Measurements from ENCODE around the gene SYT8.
"Not testable (repeated sequence)": the region's sequence is repeated elsewhere in the genome, so short reads cannot be mapped to it uniquely, and the experiment has no call there.

SYT8 gene

DNA sequence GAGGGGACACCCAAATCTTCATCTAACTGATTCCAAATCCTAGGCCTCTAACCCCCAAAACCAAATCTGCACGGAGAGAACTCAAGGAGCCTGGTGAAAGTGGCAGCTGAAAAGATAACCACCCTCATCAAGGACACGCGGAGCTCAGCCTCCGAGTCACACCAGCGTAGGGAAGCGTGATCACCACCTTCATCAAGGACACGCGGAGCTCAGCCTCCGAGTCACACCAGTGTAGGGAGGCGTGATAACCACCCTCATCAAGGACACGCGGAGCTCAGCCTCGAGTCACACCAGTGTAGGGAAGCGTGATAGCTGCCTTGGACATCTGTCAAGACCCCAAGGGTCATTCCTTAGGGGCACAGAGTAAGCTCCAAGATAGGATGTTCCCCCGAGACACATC is 29.3 kb upstream of the SYT8 start:
- DNase-seq (ENCODE audit: insufficient read length, low spot score) (no peak), FAIRE-seq (no peak)
- TF ChIP-seq TAF1 (IDR thresholded peaks at IDR 0.05; ENCODE audit: low read depth, low read length), result no peak
- TF ChIP-seq SPI1 (IDR thresholded peaks at IDR 0.05; ENCODE audit: low read depth, low read length), result no peak
- no peak for TF ChIP-seq POLR2A (IDR thresholded peaks at IDR 0.05; ENCODE audit: low read depth, low read length)
- TF ChIP-seq PAX5 (IDR thresholded peaks at IDR 0.05; ENCODE audit: insufficient read depth, low read length, severe bottlenecking), result no peak
- TF ChIP-seq POLR2AphosphoS5 (IDR thresholded peaks at IDR 0.05; ENCODE audit: low read depth, low read length), result no peak
- TF ChIP-seq POU2F2 (IDR thresholded peaks at IDR 0.05; ENCODE audit: low read depth, low read length), result no peak

DNA sequence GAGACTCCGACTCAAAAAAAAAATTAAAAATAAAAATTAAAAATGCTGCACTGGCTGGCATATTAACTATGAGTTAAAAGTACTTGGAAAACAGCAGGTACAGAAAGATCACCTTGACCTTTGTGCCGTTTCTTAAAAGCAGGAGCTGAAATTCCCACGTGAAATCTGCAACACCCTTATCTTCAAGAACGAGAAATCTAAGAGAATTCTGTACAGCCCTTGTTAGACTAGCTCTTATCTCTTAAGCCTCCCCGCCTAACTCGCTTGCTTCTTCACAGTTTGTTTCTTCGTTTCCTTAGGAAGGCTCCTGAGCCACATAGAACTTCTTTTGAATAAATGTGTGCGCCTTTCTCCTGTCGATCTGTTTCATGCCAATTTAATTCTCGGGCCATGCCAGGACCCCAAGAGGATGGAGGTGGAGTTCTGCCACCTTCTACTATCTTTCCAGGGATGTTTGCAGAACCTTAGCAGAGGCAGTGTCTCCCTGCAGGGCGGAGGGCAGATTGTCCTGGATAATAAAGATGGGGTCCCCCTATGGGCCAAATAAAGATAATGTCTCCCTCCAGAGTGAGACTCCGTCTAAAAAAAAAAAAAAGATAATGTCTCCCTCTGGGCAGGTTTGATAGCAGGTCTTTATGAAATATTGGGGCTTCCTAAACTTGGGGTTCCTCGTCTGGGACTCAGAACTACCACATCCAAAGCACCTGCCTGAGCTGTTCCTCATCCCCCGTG is 27.4 kb upstream of the SYT8 start:
- DNase-seq (ENCODE audit: insufficient read length, low spot score) (no peak), FAIRE-seq (no peak)
- TF ChIP-seq POLR2A (IDR thresholded peaks at IDR 0.05; ENCODE audit: low read depth, low read length), result no peak

DNA sequence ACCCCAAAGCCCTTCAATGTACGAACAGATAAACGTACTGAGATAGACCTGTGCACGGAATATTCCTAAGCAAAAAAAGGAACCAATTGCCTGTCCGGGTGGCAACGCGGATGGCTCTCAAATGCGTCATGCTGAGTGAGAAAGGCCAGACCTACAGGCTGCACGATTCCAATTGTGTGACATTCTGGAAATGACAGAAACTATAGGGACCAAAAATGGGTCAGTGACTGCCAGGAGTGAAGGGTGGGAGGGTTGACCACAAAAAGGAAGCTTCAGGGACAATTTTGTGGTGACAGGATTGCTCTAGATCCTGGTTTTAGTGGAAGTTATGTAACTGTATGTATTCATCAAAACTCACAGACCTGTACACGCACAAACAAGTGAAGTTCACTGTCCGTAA is 24.0 kb upstream of the SYT8 start:
- FAIRE-seq, result no peak
- no peak for DNase-seq (ENCODE audit: insufficient read length, low spot score)
- TF ChIP-seq POLR2AphosphoS5 (IDR thresholded peaks at IDR 0.05; ENCODE audit: low read depth, low read length) (no peak), POU2F2 (IDR thresholded peaks at IDR 0.05; ENCODE audit: low read depth, low read length) (no peak), POLR2A (IDR thresholded peaks at IDR 0.05; ENCODE audit: low read depth, low read length) (no peak), TAF1 (IDR thresholded peaks at IDR 0.05; ENCODE audit: low read depth, low read length) (no peak), SPI1 (IDR thresholded peaks at IDR 0.05; ENCODE audit: low read depth, low read length) (no peak)

- TF ChIP-seq POLR2A (IDR thresholded peaks at IDR 0.05; ENCODE audit: low read depth, low read length) (no peak), POLR2AphosphoS5 (IDR thresholded peaks at IDR 0.05; ENCODE audit: low read depth, low read length) (no peak), TAF1 (IDR thresholded peaks at IDR 0.05; ENCODE audit: low read depth, low read length) (no peak), PAX5 (IDR thresholded peaks at IDR 0.05; ENCODE audit: insufficient read depth, low read length, severe bottlenecking) (no peak), POU2F2 (IDR thresholded peaks at IDR 0.05; ENCODE audit: low read depth, low read length) (no peak), SPI1 (IDR thresholded peaks at IDR 0.05; ENCODE audit: low read depth, low read length) (no peak)
- FAIRE-seq (no peak), DNase-seq (ENCODE audit: insufficient read length, low spot score) (no peak)
Observed at GRCh38 chr11:1812274-1812673, 22.5 kb upstream of the SYT8 start.

GRCh38 chr11:1812801-1813200 is 22.0 kb upstream of the SYT8 start:
- TF ChIP-seq TAF1 (IDR thresholded peaks at IDR 0.05; ENCODE audit: low read depth, low read length) (no peak), POLR2A (IDR thresholded peaks at IDR 0.05; ENCODE audit: low read depth, low read length) (no peak), PAX5 (IDR thresholded peaks at IDR 0.05; ENCODE audit: insufficient read depth, low read length, severe bottlenecking) (no peak), POU2F2 (IDR thresholded peaks at IDR 0.05; ENCODE audit: low read depth, low read length) (no peak), POLR2AphosphoS5 (IDR thresholded peaks at IDR 0.05; ENCODE audit: low read depth, low read length) (no peak), SPI1 (IDR thresholded peaks at IDR 0.05; ENCODE audit: low read depth, low read length) (no peak)
- no peak for DNase-seq (ENCODE audit: insufficient read length, low spot score)
- no peak for FAIRE-seq

DNA sequence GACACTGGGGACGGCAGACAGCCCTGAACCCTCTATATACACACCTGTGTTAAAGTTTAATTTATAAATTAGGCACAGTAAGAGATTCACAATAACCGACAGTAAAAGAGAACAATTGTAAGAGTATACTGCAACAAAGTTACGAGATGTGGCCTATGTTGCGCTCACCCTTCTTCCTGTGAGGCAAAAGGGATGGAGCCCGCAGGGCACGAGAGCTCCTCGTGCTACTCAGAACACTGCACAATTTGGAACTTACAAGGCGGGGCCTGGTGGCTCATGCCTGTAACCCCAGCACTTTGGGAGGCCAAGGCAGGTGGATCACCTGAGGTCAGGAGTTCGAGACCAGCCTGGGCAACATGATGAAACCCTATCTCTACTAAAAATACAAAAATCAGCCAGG is 21.4 kb upstream of the SYT8 start:
- FAIRE-seq; DNase-seq (ENCODE audit: insufficient read length, low spot score): not testable (repeated sequence)

- TF ChIP-seq POLR2A (IDR thresholded peaks at IDR 0.05; ENCODE audit: low read depth, low read length), result no peak
- no peak for DNase-seq (ENCODE audit: insufficient read length, low spot score)
- FAIRE-seq, result no peak
Observed at GRCh38 chr11:1814691-1815090, 20.1 kb upstream of the SYT8 start.

DNA sequence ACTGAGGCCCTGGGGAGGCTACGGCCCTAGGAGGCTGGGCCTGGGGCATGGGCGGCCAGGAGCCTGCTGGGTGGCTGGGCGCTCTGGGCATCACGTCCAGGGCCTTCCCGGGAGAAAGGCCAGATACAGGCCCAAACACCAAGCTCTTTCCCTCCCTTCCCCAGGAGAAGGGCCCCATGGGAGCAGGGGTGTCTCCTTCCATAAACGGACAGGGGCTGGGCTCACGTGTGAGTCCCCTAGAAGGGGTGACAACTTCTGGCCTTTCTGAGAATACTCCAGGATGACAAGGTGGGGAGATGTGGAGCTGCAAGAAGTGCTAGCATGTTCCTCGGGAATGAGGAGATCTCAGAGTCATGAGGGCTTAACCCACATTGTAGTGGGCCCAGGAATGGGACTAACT is 19.5 kb upstream of the SYT8 start:
- TF ChIP-seq POLR2AphosphoS5 (IDR thresholded peaks at IDR 0.05; ENCODE audit: low read depth, low read length), result no peak
- no peak for TF ChIP-seq POLR2A (IDR thresholded peaks at IDR 0.05; ENCODE audit: low read depth, low read length)
- no peak for FAIRE-seq
- DNase-seq (ENCODE audit: insufficient read length, low spot score), result no peak

DNA sequence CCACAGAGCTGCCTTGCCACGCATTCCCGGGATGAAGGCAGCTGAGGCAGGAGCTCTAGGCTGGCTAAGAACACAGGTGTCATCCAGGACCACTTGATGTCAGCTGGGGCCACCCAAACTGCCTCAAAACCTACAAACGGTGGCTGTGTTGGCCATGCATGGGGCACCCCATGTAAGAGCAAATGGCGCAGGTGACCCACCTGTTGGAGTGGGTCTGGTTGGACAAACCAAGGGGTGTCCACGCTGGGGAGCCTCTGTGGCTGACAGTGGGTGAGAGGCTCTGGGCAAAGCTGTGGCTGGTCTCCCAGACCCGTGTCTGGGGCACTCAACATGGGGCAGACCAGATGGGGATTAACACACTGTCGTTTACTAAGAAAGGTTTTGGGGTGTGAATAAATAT is 19.0 kb upstream of the SYT8 start:
- DNase-seq (ENCODE audit: insufficient read length, low spot score), result no peak
- no peak for TF ChIP-seq POU2F2 (IDR thresholded peaks at IDR 0.05; ENCODE audit: low read depth, low read length)
- no peak for TF ChIP-seq POLR2A (IDR thresholded peaks at IDR 0.05; ENCODE audit: low read depth, low read length)
- FAIRE-seq, result no peak

- DNase-seq (ENCODE audit: insufficient read length, low spot score) (no peak), FAIRE-seq (no peak)
- TF ChIP-seq POLR2A (IDR thresholded peaks at IDR 0.05; ENCODE audit: low read depth, low read length), result no peak
- no peak for TF ChIP-seq PAX5 (IDR thresholded peaks at IDR 0.05; ENCODE audit: insufficient read depth, low read length, severe bottlenecking)
- TF ChIP-seq POLR2AphosphoS5 (IDR thresholded peaks at IDR 0.05; ENCODE audit: low read depth, low read length), result no peak
- no peak for TF ChIP-seq SPI1 (IDR thresholded peaks at IDR 0.05; ENCODE audit: low read depth, low read length)
- no peak for TF ChIP-seq TAF1 (IDR thresholded peaks at IDR 0.05; ENCODE audit: low read depth, low read length)
- no peak for TF ChIP-seq POU2F2 (IDR thresholded peaks at IDR 0.05; ENCODE audit: low read depth, low read length)
Observed at GRCh38 chr11:1817000-1817399, 17.8 kb upstream of the SYT8 start.

DNA sequence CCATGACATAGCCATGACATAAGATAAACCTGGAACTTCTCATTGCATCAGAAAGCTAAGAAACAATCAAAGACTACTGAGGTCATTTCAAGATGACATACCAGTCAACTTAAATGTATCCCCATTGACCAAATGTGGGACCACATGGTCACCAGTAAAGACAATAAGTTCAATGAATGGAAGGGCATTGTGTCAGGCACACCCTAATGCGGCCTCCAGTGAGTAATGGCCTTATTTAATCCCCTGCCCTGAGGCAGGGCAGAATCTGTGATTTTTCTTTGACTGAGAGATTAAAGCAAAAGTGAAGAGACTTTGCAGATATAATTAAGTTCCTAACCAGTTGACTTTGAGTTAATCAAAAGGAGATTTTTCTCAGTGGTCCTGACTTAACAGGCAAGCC is 17.3 kb upstream of the SYT8 start:
- TF ChIP-seq POLR2AphosphoS5 (IDR thresholded peaks at IDR 0.05; ENCODE audit: low read depth, low read length), result no peak
- TF ChIP-seq SPI1 (IDR thresholded peaks at IDR 0.05; ENCODE audit: low read depth, low read length), result no peak
- no peak for TF ChIP-seq POLR2A (IDR thresholded peaks at IDR 0.05; ENCODE audit: low read depth, low read length)
- TF ChIP-seq POU2F2 (IDR thresholded peaks at IDR 0.05; ENCODE audit: low read depth, low read length), result no peak
- no peak for TF ChIP-seq TAF1 (IDR thresholded peaks at IDR 0.05; ENCODE audit: low read depth, low read length)
- TF ChIP-seq PAX5 (IDR thresholded peaks at IDR 0.05; ENCODE audit: insufficient read depth, low read length, severe bottlenecking), result no peak
- FAIRE-seq (no peak), DNase-seq (ENCODE audit: insufficient read length, low spot score) (no peak)

All from GM12891 (cell line).